Subcutaneous abdominal adipose tissue (tissue), 5 donors: ENCODE data around the gene KIF23.
A peak's percentile ranks its signal among the peaks of the same experiment; 100 is the strongest.

Experiments
- H3K27ac ChIP-seq: one replicate; pipeline ENCODE4 v1.7.0; 2013; ENCODE audit warnings: low read depth, mild to moderate bottlenecking, inconsistent platforms, low read length, moderate library complexity
- H3K27me3 ChIP-seq, 5 donors: one replicate each; pipeline ENCODE4 v1.7.0; 2013; ENCODE audit warnings: low read length in 5 of 5, inconsistent platforms in 1 of 5; ENCODE audit not compliant: control insufficient read depth in 5 of 5, insufficient read depth in 4 of 5
- H3K36me3 ChIP-seq, 5 donors: one replicate each; pipeline ENCODE4 v1.7.0; 2013; ENCODE audit warnings: low read length in 5 of 5; ENCODE audit not compliant: control insufficient read depth in 5 of 5, insufficient read depth in 5 of 5
- H3K4me1 ChIP-seq, 5 donors: one replicate each; pipeline ENCODE4 v1.7.0; 2013; ENCODE audit warnings: low read length in 5 of 5, mild to moderate bottlenecking in 3 of 5, moderate library complexity in 1 of 5; ENCODE audit not compliant: control insufficient read depth in 5 of 5, insufficient read depth in 5 of 5
- H3K4me3 ChIP-seq, 5 donors: one replicate each; pipeline ENCODE4 v1.7.0; 2013; ENCODE audit warnings: low read length in 5 of 5, low read depth in 1 of 5
- H3K9ac ChIP-seq, 5 donors: one replicate each; pipeline ENCODE4 v1.7.0; 2013; ENCODE audit warnings: low read length in 5 of 5, mild to moderate bottlenecking in 4 of 5, moderate library complexity in 3 of 5
- H3K9me3 ChIP-seq, 5 donors: one replicate each; pipeline ENCODE4 v1.7.0; 2013; ENCODE audit warnings: low read length in 5 of 5; ENCODE audit not compliant: control insufficient read depth in 5 of 5
- donor health status: healthy.
- donor health status: healthy.
- donor health status: healthy.
- donor health status: healthy.
- donor health status: healthy.

The KIF23 gene

GRCh38 chr15:69424748-69425413, 10.7 kb downstream of the KIF23 start:
- Histone ChIP-seq H3K4me3 (no peak overlapping the region), H3K27me3 (no peaks in the 10 kb centered on the region), H3K36me3 (no peaks in the 10 kb centered on the region), H3K4me1 (no peaks in the 10 kb centered on the region), H3K9ac (no peak overlapping the region), H3K9me3 (no peaks in the 10 kb centered on the region), H3K27ac (no peak overlapping the region)

DNA sequence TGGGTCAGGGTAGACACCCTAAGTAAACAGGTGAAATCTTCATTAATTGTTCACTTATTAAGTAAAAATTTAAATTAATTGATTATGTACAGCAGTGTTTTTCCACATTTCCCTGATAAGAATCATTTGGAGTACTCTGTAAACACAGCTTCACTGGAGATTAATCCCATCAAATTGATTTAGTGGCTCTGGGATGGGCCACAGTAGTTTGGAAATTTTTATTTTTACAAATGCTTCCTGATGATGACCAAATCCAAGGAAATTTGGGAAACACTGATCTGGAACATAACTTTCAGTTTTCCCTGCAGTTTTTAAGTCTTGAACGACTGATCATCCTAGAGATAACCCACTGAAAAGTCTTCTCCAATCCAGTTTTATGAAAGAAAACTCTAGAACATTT, 19.7 kb downstream of the KIF23 start:
- H3K27me3 ChIP-seq: no peaks in the 10 kb centered on the region
- H3K4me1 ChIP-seq: no peaks in the 10 kb centered on the region
- H3K9ac ChIP-seq: no peak overlapping the region
- no peaks in the 10 kb centered on the region for H3K9me3 ChIP-seq
- no peak overlapping the region for H3K27ac ChIP-seq
- H3K4me3 ChIP-seq: no peak overlapping the region
- no peaks in the 10 kb centered on the region for H3K36me3 ChIP-seq

DNA sequence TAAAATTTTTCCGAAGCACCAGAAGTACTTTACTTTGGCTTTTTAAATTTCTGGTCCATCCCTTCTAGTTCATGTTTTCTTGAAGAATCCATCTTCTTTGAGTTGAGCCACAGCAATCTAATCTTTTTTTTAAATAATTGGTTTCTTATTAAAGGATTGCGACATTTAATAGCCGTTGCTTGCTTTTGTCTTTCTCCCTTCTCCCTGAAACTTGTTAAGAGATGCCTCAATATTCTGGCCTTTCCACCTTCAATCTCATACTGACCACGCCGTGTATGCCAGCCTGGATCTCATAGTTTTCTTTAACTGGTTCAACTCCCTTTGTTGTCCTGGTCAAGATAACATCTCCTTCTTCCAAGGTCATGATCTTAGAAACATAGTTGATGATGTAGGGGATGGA, 20.1 kb downstream of the KIF23 start:
- Histone ChIP-seq H3K4me1 (no peaks in the 10 kb centered on the region), H3K27ac (no peak overlapping the region), H3K36me3 (no peaks in the 10 kb centered on the region), H3K9ac (no peak overlapping the region), H3K9me3 (no peaks in the 10 kb centered on the region), H3K27me3 (no peaks in the 10 kb centered on the region), H3K4me3 (no peak overlapping the region)

DNA sequence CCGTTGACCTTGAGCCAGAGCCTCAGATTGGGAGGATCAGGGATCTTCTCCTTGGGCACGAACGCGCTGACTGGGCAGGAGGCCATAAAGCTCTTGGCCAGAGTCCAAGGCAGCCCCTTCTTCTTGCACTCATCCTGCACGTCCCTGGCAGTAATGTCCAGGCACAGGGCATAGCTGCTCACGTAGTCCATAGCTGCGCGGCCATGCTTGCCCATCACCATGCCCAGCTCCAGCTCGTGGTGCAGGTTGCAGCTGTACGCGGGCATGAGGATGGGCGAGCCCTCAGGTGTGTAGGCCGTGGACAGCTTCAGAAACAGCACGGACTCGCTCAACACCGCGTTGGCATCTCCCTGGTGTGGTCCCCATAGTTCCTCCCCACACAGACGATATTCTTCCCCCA, 20.5 kb downstream of the KIF23 start:
- Histone ChIP-seq H3K4me1 (no peaks in the 10 kb centered on the region), H3K27ac (no peak overlapping the region), H3K9me3 (no peaks in the 10 kb centered on the region), H3K36me3 (no peaks in the 10 kb centered on the region), H3K9ac (no peak overlapping the region), H3K4me3 (no peak overlapping the region), H3K27me3 (no peaks in the 10 kb centered on the region)

GRCh38 chr15:69435985-69436384, 21.8 kb downstream of the KIF23 start:
- Histone ChIP-seq H3K9ac (no peak overlapping the region), H3K9me3 (no peaks in the 10 kb centered on the region), H3K4me1 (no peaks in the 10 kb centered on the region), H3K27ac (no peak overlapping the region), H3K36me3 (no peaks in the 10 kb centered on the region), H3K4me3 (no peak overlapping the region), H3K27me3 (no peaks in the 10 kb centered on the region)

DNA sequence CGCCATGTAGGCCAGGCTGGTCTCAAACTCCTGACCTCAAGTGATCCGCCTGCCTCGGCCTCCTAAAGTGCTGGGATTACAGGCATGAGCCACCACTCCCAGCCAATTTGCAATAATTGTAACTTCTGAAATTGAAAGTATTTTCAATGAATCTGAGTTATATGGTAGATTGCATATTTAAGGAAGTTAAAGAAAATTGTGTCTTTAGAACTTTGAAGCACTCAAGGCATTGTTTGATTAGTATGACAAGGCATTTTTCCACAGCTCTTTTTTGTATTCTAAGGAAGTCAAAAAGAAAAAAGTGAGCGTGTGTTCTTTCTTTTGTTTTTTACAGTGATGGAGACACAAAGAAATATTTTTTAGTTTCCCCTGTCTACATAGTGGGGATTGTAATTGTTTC, 22.8 kb downstream of the KIF23 start:
- H3K9ac ChIP-seq: no peak overlapping the region
- H3K36me3 ChIP-seq: no peaks in the 10 kb centered on the region
- H3K4me3 ChIP-seq: no peak overlapping the region
- H3K27ac ChIP-seq: no peak overlapping the region
- H3K27me3 ChIP-seq: no peaks in the 10 kb centered on the region
- no peaks in the 10 kb centered on the region for H3K4me1 ChIP-seq
- no peaks in the 10 kb centered on the region for H3K9me3 ChIP-seq

- Histone ChIP-seq H3K4me1 (no peaks in the 10 kb centered on the region), H3K27me3 (no peaks in the 10 kb centered on the region), H3K9me3 (no peaks in the 10 kb centered on the region), H3K9ac (no peak overlapping the region), H3K27ac (no peak overlapping the region), H3K4me3 (no peak overlapping the region), H3K36me3 (no peaks in the 10 kb centered on the region)
Measured at GRCh38 chr15:69439623-69440022, 25.5 kb downstream of the KIF23 start.

DNA sequence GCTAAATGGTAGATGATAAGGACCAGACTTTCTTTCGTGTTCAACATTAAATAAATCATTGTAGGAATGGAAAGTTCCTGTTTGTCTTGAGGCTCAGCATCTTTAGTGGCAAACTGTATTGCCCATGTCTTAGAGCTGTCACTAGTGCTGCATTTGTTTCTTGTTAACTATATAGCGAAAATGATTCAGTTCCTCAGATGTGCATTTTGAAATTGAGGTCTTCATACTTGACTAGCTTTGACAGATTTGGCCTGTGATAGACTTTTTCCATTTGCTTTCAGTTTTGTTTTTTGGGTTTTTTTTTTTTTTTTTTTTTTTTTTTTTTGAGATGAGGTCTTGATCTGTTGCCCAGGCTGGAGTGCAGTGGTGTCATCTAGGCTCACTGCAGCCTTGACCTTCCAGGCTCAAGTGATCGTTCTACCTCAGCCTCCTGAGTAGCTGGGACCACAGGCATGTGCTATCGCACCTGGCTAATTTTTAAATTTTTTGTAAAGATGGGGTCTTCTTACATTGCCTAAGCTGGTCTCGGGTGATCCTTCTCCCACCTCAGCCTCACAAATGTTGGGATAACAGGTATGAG, 29.0 kb downstream of the KIF23 start:
- Histone ChIP-seq H3K4me1 (no peaks in the 10 kb centered on the region), H3K27ac (no peak overlapping the region), H3K4me3 (no peak overlapping the region), H3K9me3 (no peaks in the 10 kb centered on the region), H3K36me3 (no peaks in the 10 kb centered on the region), H3K9ac (no peak overlapping the region), H3K27me3 (no peaks in the 10 kb centered on the region)

- Histone ChIP-seq H3K9me3 (no peaks in the 10 kb centered on the region), H3K27me3 (no peaks in the 10 kb centered on the region), H3K9ac (no peak overlapping the region), H3K4me1 (no peaks in the 10 kb centered on the region), H3K27ac (no peak overlapping the region), H3K4me3 (no peak overlapping the region), H3K36me3 (no peaks in the 10 kb centered on the region)
Measured at GRCh38 chr15:69444686-69445085, 30.5 kb downstream of the KIF23 start.

- Histone ChIP-seq H3K27me3 (no peaks in the 10 kb centered on the region), H3K9me3 (no peaks in the 10 kb centered on the region), H3K27ac (no peak overlapping the region), H3K4me1 (peaks cover under 1 to 4% (median 4%) of the 10 kb centered on the region in 5 donors), H3K4me3 (no peak overlapping the region), H3K9ac (peak overlapping the region in 1 of 5 donors; percentile 8), H3K36me3 (no peaks in the 10 kb centered on the region)
Measured at GRCh38 chr15:69446953-69447352, 32.8 kb downstream of the KIF23 start.
